PC-9 (cell line): ENCODE data around the gene PAX7.

Experiments
- EZH2 ChIP-seq: fragments of 200-600 bp; sonication (generic); IDR thresholded peaks from 2 replicates; pipeline ENCODE4 v1.8.0; 2017; ENCODE audit warnings: antibody characterized with exemption, low read depth
- TF ChIP-seq, protein P1 (sequence below): fragments of 200-600 bp; sonication (generic); conservative IDR thresholded peaks from 2 replicates; pipeline ENCODE4 v1.6.1; 2017; ENCODE audit warnings: mixed run types, antibody characterized with exemption, mild to moderate bottlenecking, moderate library complexity

DNA sequence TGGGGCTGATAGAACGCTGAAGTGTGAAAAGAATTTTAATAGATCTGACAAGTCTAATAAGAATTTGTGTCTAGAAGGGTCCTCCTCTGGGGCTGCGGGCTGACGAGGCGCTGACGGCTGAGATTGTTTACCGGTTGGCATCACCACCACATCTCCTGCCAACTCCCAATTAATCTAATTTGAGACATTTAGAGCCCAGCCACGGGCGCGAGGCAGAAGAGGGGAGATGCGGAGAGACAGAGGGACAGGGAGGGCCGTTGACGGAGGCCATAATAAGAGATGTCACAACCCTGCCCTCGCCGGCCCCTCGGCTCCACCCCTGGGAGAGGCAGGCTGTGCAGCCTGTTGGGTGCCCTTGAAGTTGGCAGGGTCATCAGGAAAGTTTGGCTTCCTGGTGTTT, 109.3 kb downstream of the PAX7 start:
- TF ChIP-seq, protein P1, sequence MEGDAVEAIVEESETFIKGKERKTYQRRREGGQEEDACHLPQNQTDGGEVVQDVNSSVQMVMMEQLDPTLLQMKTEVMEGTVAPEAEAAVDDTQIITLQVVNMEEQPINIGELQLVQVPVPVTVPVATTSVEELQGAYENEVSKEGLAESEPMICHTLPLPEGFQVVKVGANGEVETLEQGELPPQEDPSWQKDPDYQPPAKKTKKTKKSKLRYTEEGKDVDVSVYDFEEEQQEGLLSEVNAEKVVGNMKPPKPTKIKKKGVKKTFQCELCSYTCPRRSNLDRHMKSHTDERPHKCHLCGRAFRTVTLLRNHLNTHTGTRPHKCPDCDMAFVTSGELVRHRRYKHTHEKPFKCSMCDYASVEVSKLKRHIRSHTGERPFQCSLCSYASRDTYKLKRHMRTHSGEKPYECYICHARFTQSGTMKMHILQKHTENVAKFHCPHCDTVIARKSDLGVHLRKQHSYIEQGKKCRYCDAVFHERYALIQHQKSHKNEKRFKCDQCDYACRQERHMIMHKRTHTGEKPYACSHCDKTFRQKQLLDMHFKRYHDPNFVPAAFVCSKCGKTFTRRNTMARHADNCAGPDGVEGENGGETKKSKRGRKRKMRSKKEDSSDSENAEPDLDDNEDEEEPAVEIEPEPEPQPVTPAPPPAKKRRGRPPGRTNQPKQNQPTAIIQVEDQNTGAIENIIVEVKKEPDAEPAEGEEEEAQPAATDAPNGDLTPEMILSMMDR: no peak
- no peak for TF ChIP-seq EZH2
